Neuronal stem cell (in vitro differentiated cells): ENCODE data around the gene LMO1.
A peak's percentile ranks its signal among the peaks of the same experiment; 100 is the strongest.

ENCODE experiments used
- DNase-seq: peaks from one replicate; pipeline ENCODE4 v3.0.0-alpha.2; 2013; ENCODE audit warnings: low spot score
- H2AFZ ChIP-seq: one replicate; pipeline ENCODE4 v1.6.1; 2013; ENCODE audit warnings: mild to moderate bottlenecking, low read length, inconsistent platforms
- H2AK5ac ChIP-seq: 2 replicates; pipeline ENCODE4 v1.6.1; 2013; ENCODE audit warnings: low read depth, mild to moderate bottlenecking, inconsistent platforms, low read length, moderate library complexity, mixed read lengths
- H2BK120ac ChIP-seq: 2 replicates; pipeline ENCODE4 v1.6.1; 2013; ENCODE audit warnings: low read depth, mild to moderate bottlenecking, inconsistent platforms, low read length, moderate library complexity, mixed read lengths
- H2BK12ac ChIP-seq: one replicate; pipeline ENCODE4 v1.6.1; 2013; ENCODE audit warnings: low read length, inconsistent platforms
- H2BK15ac ChIP-seq: 2 replicates; pipeline ENCODE4 v1.6.1; 2013; ENCODE audit warnings: mild to moderate bottlenecking, low read length, inconsistent platforms, mixed read lengths
- H2BK5ac ChIP-seq: one replicate; pipeline ENCODE4 v1.6.1; 2013; ENCODE audit warnings: inconsistent platforms, mild to moderate bottlenecking, low read length, moderate library complexity
- H3K14ac ChIP-seq: one replicate; pipeline ENCODE4 v1.6.1; 2013; ENCODE audit warnings: low read length, inconsistent platforms
- H3K18ac ChIP-seq: 2 replicates; pipeline ENCODE4 v1.6.1; 2013; ENCODE audit warnings: low read length, inconsistent platforms
- H3K23ac ChIP-seq: 2 replicates; pipeline ENCODE4 v1.6.1; 2013; ENCODE audit warnings: low read depth, mild to moderate bottlenecking, mixed read lengths, low read length, inconsistent platforms; ENCODE audit not compliant: poor library complexity
- H3K27ac ChIP-seq: replicated peaks from 3 replicates; pipeline ENCODE4 v1.5.1; 2013; ENCODE audit warnings: low read length, inconsistent platforms
- H3K27me3 ChIP-seq, 3 experiments: 2 replicates each; pipeline ENCODE4 v1.6.1; 2013; ENCODE audit warnings: low read length in 3 of 3, mild to moderate bottlenecking in 2 of 3, inconsistent platforms in 1 of 3, low read depth in 1 of 3, mixed read lengths in 1 of 3, moderate library complexity in 1 of 3; ENCODE audit not compliant: control insufficient read depth in 3 of 3, insufficient read depth in 3 of 3
- H3K36me3 ChIP-seq, 2 donors: replicated peaks in 1 of 2; 2 replicates each; pipeline ENCODE4 v1.6.1; 2013; ENCODE audit warnings: low read length in 2 of 2; ENCODE audit not compliant: control insufficient read depth in 2 of 2, insufficient read depth in 2 of 2
- H3K4ac ChIP-seq: 2 replicates; pipeline ENCODE4 v1.6.1; 2013; ENCODE audit warnings: inconsistent platforms, mild to moderate bottlenecking, low read length, moderate library complexity
- H3K4me1 ChIP-seq, 2 donors: 1 replicate in 1 of 2; 2 replicates in 1 of 2; pipeline ENCODE4 v1.6.1; 2013; ENCODE audit warnings: low read length in 2 of 2, low read depth in 1 of 2; ENCODE audit not compliant: control insufficient read depth in 2 of 2, insufficient read depth in 1 of 2
- H3K4me2 ChIP-seq: one replicate; pipeline ENCODE4 v1.6.1; 2013; ENCODE audit warnings: mild to moderate bottlenecking, low read length, inconsistent platforms; ENCODE audit not compliant: insufficient read depth, poor library complexity, severe bottlenecking
- H3K4me3 ChIP-seq, 2 donors: 2 replicates each; pipeline ENCODE4 v1.5.1; 2013; ENCODE audit warnings: low read length in 2 of 2, mild to moderate bottlenecking in 2 of 2, inconsistent platforms in 1 of 2, moderate library complexity in 1 of 2
- H3K79me1 ChIP-seq: one replicate; pipeline ENCODE4 v1.6.1; 2013; ENCODE audit warnings: low read depth, mild to moderate bottlenecking, inconsistent platforms, low read length, moderate library complexity
- H3K9ac ChIP-seq: one replicate; pipeline ENCODE4 v1.6.1; 2013; ENCODE audit warnings: mild to moderate bottlenecking, low read depth, low read length, inconsistent platforms; ENCODE audit not compliant: poor library complexity
- H3K9me3 ChIP-seq, 2 donors: replicated peaks in 1 of 2; 2 replicates each; pipeline versions ENCODE3 to v1.6.1; 2013; ENCODE audit warnings: low read length in 2 of 2, mild to moderate bottlenecking in 2 of 2, inconsistent platforms in 1 of 2, low read depth in 1 of 2, mixed read lengths in 1 of 2, moderate library complexity in 1 of 2; ENCODE audit not compliant: control insufficient read depth in 2 of 2, insufficient read depth in 1 of 2
- H4K8ac ChIP-seq: one replicate; pipeline ENCODE4 v1.6.1; 2013; ENCODE audit warnings: low read depth, mild to moderate bottlenecking, inconsistent platforms, low read length, moderate library complexity
- H4K91ac ChIP-seq: one replicate; pipeline ENCODE4 v1.6.1; 2013; ENCODE audit warnings: low read length, low read depth, mild to moderate bottlenecking, inconsistent platforms; ENCODE audit not compliant: poor library complexity
- WGBS, 2 donors: extraction: QIAGEN DNeasy Blood & Tissue Kit; methylation state at CpG; one replicate each; pipeline ENCODE4 v1.1.7; 2013; ENCODE audit warnings: missing lambda C conversion rate in 2 of 2, mixed read lengths in 1 of 2; ENCODE audit not compliant: insufficient read length in 2 of 2, insufficient replicate concordance in 1 of 2; ENCODE audit errors: extremely low coverage in 2 of 2; 5-methylcytosine and 5-hydroxymethylcytosine counted together

Gene LMO1

DNA sequence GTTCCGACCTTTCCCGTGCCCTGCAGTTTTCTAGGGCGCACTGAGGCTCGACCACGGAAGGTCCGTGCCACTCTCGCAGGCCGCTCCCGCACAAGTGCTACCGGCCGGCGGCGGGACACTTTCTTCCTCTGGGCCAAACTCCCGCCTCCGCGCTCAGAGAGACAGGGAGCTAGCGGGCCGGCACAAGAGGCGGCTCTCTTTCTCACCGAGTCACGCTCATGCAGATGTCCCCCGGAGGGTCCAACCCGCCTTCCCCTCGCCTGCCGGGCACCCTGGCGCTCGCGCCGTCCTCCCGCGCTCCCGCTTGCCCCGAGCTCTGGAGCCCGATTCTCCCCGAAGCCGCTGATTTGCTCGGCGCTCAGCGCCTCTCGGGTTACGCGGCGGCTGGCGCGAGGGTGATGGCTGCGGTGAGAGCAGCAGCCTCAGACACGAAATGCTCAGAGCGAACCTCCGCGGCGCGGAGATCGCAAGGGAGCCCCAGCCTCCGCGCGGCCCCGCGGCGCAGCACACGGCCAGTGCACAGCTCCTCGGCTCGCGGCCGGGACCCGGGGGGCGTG, 1.0 kb downstream of the LMO1 start:
- Histone ChIP-seq H3K79me1 (peaks cover 7% of the 10 kb centered on the region), H3K27me3 (peaks cover 0 to 84% (median 27%) of the 10 kb centered on the region in 3 experiments), H3K14ac (peak overlapping the region; percentile 43), H4K8ac (no peak overlapping the region), H3K4me1 (peaks cover 6 to 27% of the 10 kb centered on the region in 2 donors), H3K27ac (no peak overlapping the region), H3K9me3 (no peaks in the 10 kb centered on the region), H3K36me3 (no peaks in the 10 kb centered on the region), H3K4me2 (peak overlapping the region; percentile 71), H2AK5ac (peak overlapping the region; percentile 10), H3K23ac (peak overlapping the region; percentile 76), H4K91ac (no peak overlapping the region), H3K4me3 (peak overlapping the region; percentile 53 to 81), H3K4ac (no peak overlapping the region), H2BK12ac (no peak overlapping the region), H2BK120ac (peak overlapping the region; percentile 20), H3K18ac (peak overlapping the region; percentile 96), H3K9ac (peak overlapping the region; percentile 74), H2BK5ac (no peak overlapping the region), H2AFZ (peak overlapping the region; percentile 99), H2BK15ac (peak overlapping the region; percentile 2)
- peak; percentile 81 for DNase-seq
- WGBS, 2 donors = no CpG with 5 or more reads among the region's 66 CpGs

DNA sequence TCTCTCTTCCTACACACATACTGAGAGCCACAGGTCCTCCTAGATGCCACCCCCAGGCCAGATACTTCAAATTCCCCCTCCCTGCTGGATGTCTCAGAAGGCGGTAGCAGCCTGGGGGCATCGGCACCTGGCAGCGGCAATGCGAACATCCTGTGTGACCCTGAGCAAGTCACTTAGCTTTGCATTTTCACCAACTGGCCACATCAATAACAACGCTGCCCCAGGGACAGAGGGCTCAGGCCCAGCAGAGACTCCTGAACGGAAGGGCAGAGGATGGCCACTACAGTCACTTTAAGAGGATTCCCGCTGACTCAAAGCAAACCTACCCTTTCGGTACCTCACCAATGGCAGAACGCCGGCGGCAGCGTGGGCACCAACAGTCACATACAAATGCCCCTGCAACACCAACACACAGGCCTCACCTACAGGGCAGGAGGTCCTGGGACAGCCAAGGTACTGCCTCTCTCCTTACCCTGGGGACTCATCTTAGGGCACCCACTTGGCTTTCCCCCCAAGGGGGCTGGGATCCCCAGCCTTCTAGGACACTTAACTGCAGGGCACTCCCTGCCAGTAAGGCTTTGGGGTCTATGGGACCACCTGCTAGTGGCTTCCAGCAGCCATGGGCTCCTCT, 1.6 kb downstream of the LMO1 start:
- Histone ChIP-seq H3K4ac (no peak overlapping the region), H4K91ac (no peak overlapping the region), H3K4me2 (peak overlapping the region; percentile 71), H3K9ac (peak overlapping the region; percentile 37), H3K14ac (peak overlapping the region; percentile 43), H2BK12ac (no peak overlapping the region), H3K4me1 (peaks cover 6 to 21% of the 10 kb centered on the region in 2 donors), H2BK120ac (peak overlapping the region; percentile 20), H2BK5ac (no peak overlapping the region), H3K9me3 (no peaks in the 10 kb centered on the region), H3K36me3 (no peaks in the 10 kb centered on the region), H3K23ac (peak overlapping the region; percentile 76), H3K4me3 (peak overlapping the region; percentile 53 to 81), H2AFZ (peak overlapping the region; percentile 99), H4K8ac (no peak overlapping the region), H2AK5ac (peak overlapping the region; percentile 10), H3K27ac (no peak overlapping the region), H3K27me3 (peaks cover 0 to 84% (median 22%) of the 10 kb centered on the region in 3 experiments), H3K18ac (peak overlapping the region; percentile 96), H3K79me1 (peaks cover 7% of the 10 kb centered on the region), H2BK15ac (peak overlapping the region; percentile 2)
- no peak for DNase-seq
- no CpG with 5 or more reads among the region's 12 CpGs for WGBS, 2 donors

DNA sequence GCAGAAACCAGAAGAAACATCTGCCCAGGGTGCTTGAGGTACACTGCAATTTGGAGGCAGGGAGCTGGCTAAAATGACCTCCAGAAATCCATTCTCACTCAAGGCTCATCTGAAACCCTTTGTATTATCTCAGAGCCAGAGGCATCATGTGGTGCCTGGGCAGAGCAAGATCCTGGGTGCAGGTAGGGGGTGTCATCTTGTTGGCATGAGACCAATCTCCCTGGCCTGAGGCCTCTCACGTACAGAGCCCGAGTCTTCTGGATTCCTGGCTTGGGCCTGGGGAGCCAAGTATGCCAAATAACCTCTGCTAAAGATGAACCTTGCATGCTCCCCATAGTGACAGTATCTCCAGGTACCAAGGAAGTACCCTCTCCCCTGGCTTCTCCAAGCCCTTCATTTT, 2.4 kb downstream of the LMO1 start:
- no peak overlapping the region for H2AFZ ChIP-seq
- no peak overlapping the region for H2AK5ac ChIP-seq
- H3K9me3 ChIP-seq = no peaks in the 10 kb centered on the region
- H2BK5ac ChIP-seq = no peak overlapping the region
- H3K27me3 ChIP-seq = peaks cover 0 to 84% (median 22%) of the 10 kb centered on the region in 3 experiments
- no CpG with 5 or more reads among the region's 2 CpGs for WGBS, 2 donors
- H3K4me3 ChIP-seq = no peak overlapping the region
- peaks cover 6 to 13% of the 10 kb centered on the region in 2 donors for H3K4me1 ChIP-seq
- H3K9ac ChIP-seq = no peak overlapping the region
- no peak overlapping the region for H3K14ac ChIP-seq
- no peak for DNase-seq
- H2BK15ac ChIP-seq = no peak overlapping the region
- no peak overlapping the region for H3K23ac ChIP-seq
- H3K27ac ChIP-seq = no peak overlapping the region
- H4K8ac ChIP-seq = no peak overlapping the region
- no peak overlapping the region for H3K4me2 ChIP-seq
- H3K79me1 ChIP-seq = peaks cover 7% of the 10 kb centered on the region
- H3K4ac ChIP-seq = no peak overlapping the region
- H4K91ac ChIP-seq = peak overlapping the region; percentile 25
- H3K18ac ChIP-seq = no peak overlapping the region
- peak overlapping the region; percentile 4 for H2BK120ac ChIP-seq
- no peak overlapping the region for H2BK12ac ChIP-seq
- H3K36me3 ChIP-seq = no peaks in the 10 kb centered on the region

DNA sequence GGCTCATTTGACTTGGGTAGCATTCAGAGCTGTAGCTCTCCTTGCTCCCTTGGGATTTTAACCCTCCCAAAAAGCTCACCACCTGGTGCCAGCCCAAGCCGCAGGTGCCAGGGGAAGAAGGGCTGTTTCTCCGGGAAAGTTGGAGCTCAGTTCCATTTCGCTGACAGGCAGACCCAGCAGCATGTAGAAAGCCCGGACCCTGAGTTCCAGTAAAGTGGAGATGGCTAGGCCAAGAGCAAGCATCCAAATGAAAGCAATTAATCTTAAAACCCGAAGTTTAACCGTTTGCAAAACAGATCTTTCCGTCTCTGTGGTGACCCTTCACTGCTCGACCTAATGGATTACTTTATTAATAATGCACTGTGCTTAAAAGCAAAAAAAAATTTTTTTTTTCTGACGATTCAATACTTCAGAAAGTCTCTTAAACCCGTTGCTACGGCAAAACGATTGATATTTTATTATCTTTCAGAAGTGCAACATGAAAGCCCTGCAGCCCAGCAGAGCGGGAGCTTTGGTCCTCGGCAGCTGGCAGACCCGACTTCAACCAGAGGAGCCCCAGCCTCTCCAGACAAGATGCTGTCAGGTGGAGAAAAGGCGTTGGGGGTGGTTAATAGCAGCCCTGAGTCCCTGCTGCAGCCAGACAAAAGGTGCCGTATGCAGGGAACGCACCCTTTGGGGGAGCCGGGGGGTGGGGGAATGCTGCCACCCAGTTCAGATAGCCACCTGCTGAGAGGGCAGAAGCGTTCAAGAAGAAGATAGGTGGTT, 3.3 kb downstream of the LMO1 start:
- H2BK120ac ChIP-seq = no peak overlapping the region
- H3K9me3 ChIP-seq = no peaks in the 10 kb centered on the region
- H2BK12ac ChIP-seq = no peak overlapping the region
- H3K4ac ChIP-seq = no peak overlapping the region
- no peak overlapping the region for H4K91ac ChIP-seq
- H3K79me1 ChIP-seq = peaks cover 4% of the 10 kb centered on the region
- H3K23ac ChIP-seq = no peak overlapping the region
- no peak overlapping the region for H3K4me2 ChIP-seq
- H3K4me1 ChIP-seq = peaks cover 6 to 7% of the 10 kb centered on the region in 2 donors
- peak overlapping the region; percentile 41 for H2AK5ac ChIP-seq
- peaks cover 0 to 76% (median 17%) of the 10 kb centered on the region in 3 experiments for H3K27me3 ChIP-seq
- DNase-seq = no peak
- no peak overlapping the region for H2BK5ac ChIP-seq
- no peaks in the 10 kb centered on the region for H3K36me3 ChIP-seq
- no peak overlapping the region for H2BK15ac ChIP-seq
- H3K9ac ChIP-seq = no peak overlapping the region
- H2AFZ ChIP-seq = no peak overlapping the region
- H3K4me3 ChIP-seq = no peak overlapping the region
- H3K27ac ChIP-seq = no peak overlapping the region
- no peak overlapping the region for H3K14ac ChIP-seq
- H3K18ac ChIP-seq = no peak overlapping the region
- no CpG with 5 or more reads among the region's 20 CpGs for WGBS, 2 donors
- no peak overlapping the region for H4K8ac ChIP-seq
